H1 (cell line): ENCODE data around the gene TTC8. TPM values are rescaled to one million over a fixed set of nuclear protein-coding genes. Genes with fewer than 3 reads are reported as not detected.

Experiments
- ASH2L ChIP-seq: fragments of 200-600, 300-600 bp; sonication (generic); IDR thresholded peaks from one replicate; pipeline ENCODE4 v1.7.1; 2017; ENCODE audit warnings: low read length
- CTCF ChIP-seq, 3 experiments: IDR thresholded peaks; 1 replicate in 2 of 3; 2 replicates in 1 of 3; pipeline versions ENCODE4 v1.5.1 to v1.6.1; 2011; ENCODE audit warnings: low read length in 3 of 3, mild to moderate bottlenecking in 3 of 3, inconsistent platforms in 2 of 3, low read depth in 1 of 3, moderate library complexity in 1 of 3; ENCODE audit not compliant: insufficient read depth in 1 of 3; ENCODE audit errors: control extremely low read depth in 1 of 3
- MAFK ChIP-seq: IDR thresholded peaks from 2 replicates; pipeline ENCODE4 v1.6.1; 2012; ENCODE audit warnings: low read depth, mild to moderate bottlenecking, improper control_type of control experiment, low read length
- RBBP5 ChIP-seq: IDR thresholded peaks from 2 replicates; pipeline ENCODE4 v1.7.1; 2012; ENCODE audit warnings: low read depth, mild to moderate bottlenecking, inconsistent platforms, low read length, moderate library complexity, borderline replicate concordance
- polyA plus RNA-seq, 7 experiments: library from polyadenylated mRNA; depleted of rRNA in 3 of 7; stranded (reverse) in 5 of 7; unstranded in 2 of 7; fragments of >200 nt in 5 of 7; fragments of 200-250 nt in 2 of 7; gene quantifications; 1 replicate in 5 of 7; 2 replicates in 1 of 7; 4 replicates in 1 of 7; pipeline versions ENCODE4 v1.2.1 to v1.2.3, GENCODE V29; 2011 to 2013; ENCODE audit warnings: missing spikeins in 2 of 7, mixed read lengths in 2 of 7
- total RNA-seq: library from RNA; stranded (reverse); fragmentation: NEBNext Ultra II Directional; extraction: Animal tissue kit (Norgen Biotek cat#: 25700); gene quantifications from 2 replicates; pipeline ENCODE4 v1.2.1, GENCODE V29; 2021

TTC8 gene
- total and polyA plus RNA-seq, 2 of the 8 experiments (the other 6 are each of a cell fraction or from before 2014, with no cell fraction given) = 13.1 to 13.5 TPM

GRCh38 chr14:88879022-88879421 is 54.6 kb downstream of the TTC8 start (continued):
- TF ChIP-seq CTCF (IDR thresholded peaks at IDR 0.05; ENCODE audit: control extremely low read depth in 1 of 3, insufficient read depth in 1 of 3, low read depth in 1 of 3, low read length in 3 of 3) (no peak), RBBP5 (no peak), ASH2L (no peak), MAFK (no peak)
